Cardiac fibroblast (primary cell): Measurements from ENCODE around the gene TRABD2A.
"Not testable (repeated sequence)": the region's sequence is repeated elsewhere in the genome, so short reads cannot be mapped to it uniquely, and the experiment has no call there.

Experiments used
- DNase-seq, 2 donors: peaks; one replicate each; pipeline versions ENCODE4 v3.0.0 to v3.0.0-alpha.2; 2010; ENCODE audit warnings: low read depth in 2 of 2
- H3K4me3 ChIP-seq, 2 donors: replicated peaks in 1 of 2; 1 replicate in 1 of 2; 2 replicates in 1 of 2; pipeline ENCODE4 v1.5.1; 2011; ENCODE audit warnings: low read depth in 2 of 2, low read length in 2 of 2, mild to moderate bottlenecking in 2 of 2, moderate library complexity in 1 of 2
- CTCF ChIP-seq: IDR thresholded peaks from one replicate; pipeline ENCODE4 v1.5.1; 2011; ENCODE audit warnings: low read depth, mild to moderate bottlenecking, low read length, inconsistent platforms

TRABD2A gene

GRCh38 chr2:84781942-84782716 lies 98.8 kb downstream of the TRABD2A start:
- TF ChIP-seq CTCF, result no peak
- DNase-seq, result peak in 1 of 2 donors; percentile 7
- H3K4me3 ChIP-seq, result no peak overlapping the region

- no peak for TF ChIP-seq CTCF
- no peak for DNase-seq
- H3K4me3 ChIP-seq, result no peak overlapping the region
Observed at GRCh38 chr2:84779781-84780180, 101.1 kb downstream of the TRABD2A start.

DNA sequence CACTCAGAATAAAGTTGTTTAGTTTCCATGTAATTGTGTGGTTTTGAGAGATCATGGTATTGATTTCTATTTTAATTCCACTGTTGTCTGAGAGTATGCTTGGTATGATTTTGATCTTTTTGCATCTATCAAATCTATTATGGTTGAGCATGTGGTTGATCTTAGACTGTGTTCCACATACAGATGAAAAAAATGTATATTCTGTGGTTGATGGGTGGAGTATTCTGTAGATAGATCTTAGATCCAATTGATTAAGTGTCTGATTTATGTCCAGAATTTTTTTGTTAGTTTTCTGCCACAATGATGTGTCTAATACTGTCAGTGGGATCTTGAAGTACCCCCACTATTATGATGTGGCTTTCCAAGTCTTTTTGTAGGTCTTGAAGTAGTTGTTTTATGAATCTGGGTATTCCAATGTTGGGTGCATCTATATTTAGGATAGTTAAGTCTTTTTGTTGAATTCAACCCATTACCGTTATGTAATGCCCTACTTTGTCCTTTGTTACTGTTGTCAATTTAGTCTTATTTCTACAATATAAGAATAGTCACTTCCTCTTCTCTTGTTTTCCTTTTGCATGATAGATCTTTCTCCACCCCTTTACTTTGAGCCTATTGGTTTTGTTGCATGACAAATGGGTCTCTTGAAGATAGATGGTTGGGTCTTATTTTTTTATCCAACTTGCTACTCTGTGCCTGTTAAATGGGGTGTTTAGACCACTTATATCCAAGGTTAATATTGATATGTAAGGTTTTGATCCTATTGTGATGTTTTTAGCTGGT lies 101.8 kb downstream of the TRABD2A start:
- no peak for TF ChIP-seq CTCF
- no peak for DNase-seq
- no peak overlapping the region for H3K4me3 ChIP-seq

- no peak for DNase-seq
- no peak overlapping the region for H3K4me3 ChIP-seq
- no peak for TF ChIP-seq CTCF
Observed at GRCh38 chr2:84776011-84776410, 104.9 kb downstream of the TRABD2A start.

DNA sequence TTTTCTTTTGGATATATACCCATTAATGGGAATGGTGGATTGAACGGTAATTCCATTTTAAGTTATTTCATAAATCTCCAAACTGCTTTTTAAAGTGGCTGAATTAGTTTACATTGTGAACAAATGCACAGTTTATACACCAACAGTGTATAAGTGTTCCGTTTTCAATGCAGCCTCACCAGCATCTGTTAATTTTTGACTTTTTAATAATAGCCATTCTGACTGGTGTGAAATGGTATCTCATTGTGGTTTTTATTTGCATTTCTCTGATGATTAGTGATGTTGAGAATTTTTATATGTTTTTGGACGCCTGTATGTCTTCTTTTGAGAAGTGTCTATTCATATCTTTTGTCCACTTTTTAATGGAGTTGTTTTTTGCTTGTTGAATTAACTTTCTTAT lies 107.3 kb downstream of the TRABD2A start:
- not testable (repeated sequence) for DNase-seq, H3K4me3 ChIP-seq
